ENCODE measurements around the gene SOX1.

GRCh38 chr13:112057439-112057735 lies 9.6 kb upstream of the SOX1 start:
- TF ChIP-seq CTCF (IDR thresholded peaks at IDR 0.05; ENCODE audit: low read length): no peak
- TF ChIP-seq EZH2 (IDR thresholded peaks at IDR 0.05; ENCODE audit: borderline replicate concordance, low read length): no peak
